Measurements from ENCODE around the gene PNMT. TPM values are rescaled to one million over a fixed set of nuclear protein-coding genes. Genes with fewer than 3 reads are reported as not detected.

The PNMT gene
- total and polyA plus RNA-seq, 8 donors = 0.45 to 16.6 (median 7.1) TPM; not detected in 2

DNA sequence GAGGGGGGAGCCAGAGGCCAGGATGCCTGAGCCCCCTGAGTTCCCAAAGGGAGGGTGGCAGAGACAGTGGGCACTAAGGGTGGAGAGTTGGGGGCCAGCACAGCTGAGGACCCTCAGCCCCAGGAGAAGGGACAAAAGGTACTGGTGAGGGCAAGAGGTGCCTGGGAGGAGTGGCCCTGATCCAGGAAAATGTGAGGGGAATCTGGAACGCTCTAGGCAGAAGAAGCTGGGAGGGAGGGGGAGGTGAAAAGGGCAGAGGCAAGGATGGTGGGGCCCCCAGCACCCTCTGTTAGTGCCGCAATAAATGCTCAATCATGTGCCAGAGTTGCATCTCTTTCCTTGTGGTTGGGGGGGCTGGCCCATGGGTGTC lies 2.0 kb upstream of the PNMT start:
- Histone ChIP-seq H3K27ac (peak overlapping the region in 2 of 5 donors; percentile 45 to 82), H3K9me3 (no peaks in the 10 kb centered on the region), H3K4me3 (no peak overlapping the region), H3K27me3 (peaks cover 0 to 66% (median 45%) of the 10 kb centered on the region in 3 donors), H3K36me3 (peaks cover 5 to 19% (median 17%) of the 10 kb centered on the region in 4 donors), H3K4me1 (peaks cover 58 to 81% (median 73%) of the 10 kb centered on the region in 4 donors)
- TF ChIP-seq POLR2AphosphoS5 (IDR thresholded peaks at IDR 0.05) = no peak
- TF ChIP-seq EP300 (IDR thresholded peaks at IDR 0.05) = no peak
- TF ChIP-seq, protein P1, sequence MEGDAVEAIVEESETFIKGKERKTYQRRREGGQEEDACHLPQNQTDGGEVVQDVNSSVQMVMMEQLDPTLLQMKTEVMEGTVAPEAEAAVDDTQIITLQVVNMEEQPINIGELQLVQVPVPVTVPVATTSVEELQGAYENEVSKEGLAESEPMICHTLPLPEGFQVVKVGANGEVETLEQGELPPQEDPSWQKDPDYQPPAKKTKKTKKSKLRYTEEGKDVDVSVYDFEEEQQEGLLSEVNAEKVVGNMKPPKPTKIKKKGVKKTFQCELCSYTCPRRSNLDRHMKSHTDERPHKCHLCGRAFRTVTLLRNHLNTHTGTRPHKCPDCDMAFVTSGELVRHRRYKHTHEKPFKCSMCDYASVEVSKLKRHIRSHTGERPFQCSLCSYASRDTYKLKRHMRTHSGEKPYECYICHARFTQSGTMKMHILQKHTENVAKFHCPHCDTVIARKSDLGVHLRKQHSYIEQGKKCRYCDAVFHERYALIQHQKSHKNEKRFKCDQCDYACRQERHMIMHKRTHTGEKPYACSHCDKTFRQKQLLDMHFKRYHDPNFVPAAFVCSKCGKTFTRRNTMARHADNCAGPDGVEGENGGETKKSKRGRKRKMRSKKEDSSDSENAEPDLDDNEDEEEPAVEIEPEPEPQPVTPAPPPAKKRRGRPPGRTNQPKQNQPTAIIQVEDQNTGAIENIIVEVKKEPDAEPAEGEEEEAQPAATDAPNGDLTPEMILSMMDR (IDR thresholded peaks at IDR 0.05) = no peak
- no peak for TF ChIP-seq POLR2A (IDR thresholded peaks at IDR 0.05)
- intact Hi-C loops (cut with DNase I; ENCODE audit: low total_unique reads) = no loop called here
- no peak for DNase-seq
- 42 to 51% (median 44%) methylated on average over 2 of the region's 2 CpGs for WGBS, 5 donors

GRCh38 chr17:39666601-39667261 lies 1.5 kb upstream of the PNMT start:
- TF ChIP-seq, protein P1 (IDR thresholded peaks at IDR 0.05) = no peak
- TF ChIP-seq POLR2A (IDR thresholded peaks at IDR 0.05) (no peak), POLR2AphosphoS5 (IDR thresholded peaks at IDR 0.05) (no peak), EP300 (IDR thresholded peaks at IDR 0.05) (no peak)
- H3K36me3 ChIP-seq = peaks cover 0 to 14% (median 11%) of the 10 kb centered on the region in 4 donors
- H3K27me3 ChIP-seq = peaks cover 0 to 71% (median 45%) of the 10 kb centered on the region in 3 donors
- peak overlapping the region in 4 of 5 donors; percentile 10 to 82 (median 50) for H3K27ac ChIP-seq
- H3K9me3 ChIP-seq = no peaks in the 10 kb centered on the region
- H3K4me1 ChIP-seq = peaks cover 55 to 81% (median 72%) of the 10 kb centered on the region in 4 donors
- peak overlapping the region in 1 of 4 donors; percentile 42 for H3K4me3 ChIP-seq
- intact Hi-C loops (cut with DNase I; ENCODE audit: low total_unique reads) = no loop called here
- WGBS, 5 donors = 58 to 75% (median 63%) methylated on average over 4 to 11 of the region's 11 CpGs
- peak in 1 of 2 donors; percentile 56 for DNase-seq

DNA sequence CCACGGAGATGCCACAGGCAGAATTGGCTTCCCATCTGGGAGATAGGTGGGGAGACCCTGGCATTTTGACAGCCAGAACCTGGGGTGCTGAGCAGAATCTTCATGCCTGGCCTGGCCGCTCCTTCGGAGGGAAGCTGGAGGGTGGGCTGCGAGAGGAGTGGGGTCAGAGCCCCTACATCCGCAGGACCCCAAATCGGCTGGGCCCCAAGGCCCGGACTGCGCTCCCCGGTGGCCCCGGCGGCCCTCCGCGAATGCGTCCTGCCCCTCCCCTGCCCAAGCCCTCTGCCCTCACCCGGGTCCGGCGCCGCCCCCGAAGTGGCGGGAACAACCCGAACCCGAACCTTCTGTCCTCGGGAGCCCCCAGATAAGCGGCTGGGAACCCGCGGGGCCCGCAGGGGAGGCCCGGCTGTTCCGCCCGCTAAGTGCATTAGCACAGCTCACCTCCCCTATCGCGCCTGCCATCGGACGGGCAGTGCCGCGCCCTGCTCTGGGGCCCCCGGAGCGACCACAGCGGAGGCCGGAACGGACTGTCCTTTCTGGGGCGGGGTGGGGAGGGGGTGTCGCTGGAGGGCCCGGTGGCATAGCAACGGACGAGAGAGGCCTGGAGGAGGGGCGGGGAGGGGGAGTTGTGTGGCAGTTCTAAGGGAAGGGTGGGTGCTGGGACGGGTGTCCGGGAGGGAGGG lies 850 bp upstream of the PNMT start:
- H3K36me3 ChIP-seq = peaks cover 0 to 7% (median 6%) of the 10 kb centered on the region in 4 donors
- peaks cover 48 to 80% (median 71%) of the 10 kb centered on the region in 4 donors for H3K4me1 ChIP-seq
- H3K9me3 ChIP-seq = no peaks in the 10 kb centered on the region
- WGBS, 5 donors = 7 to 23% (median 10%) methylated on average over 6 to 49 of the region's 49 CpGs
- DNase-seq = peak; percentile 57 to 75
- peak overlapping the region; percentile 33 to 55 (median 46) for H3K4me3 ChIP-seq
- intact Hi-C loops (cut with DNase I; ENCODE audit: low total_unique reads) = no loop called here
- TF ChIP-seq, protein P1 (IDR thresholded peaks at IDR 0.05) = no peak
- TF ChIP-seq POLR2A (IDR thresholded peaks at IDR 0.05) (no peak), POLR2AphosphoS5 (IDR thresholded peaks at IDR 0.05) (no peak), EP300 (IDR thresholded peaks at IDR 0.05) (no peak)
- peaks cover 0 to 78% (median 45%) of the 10 kb centered on the region in 3 donors for H3K27me3 ChIP-seq
- peak overlapping the region in 4 of 5 donors; percentile 42 to 82 (median 50) for H3K27ac ChIP-seq

DNA sequence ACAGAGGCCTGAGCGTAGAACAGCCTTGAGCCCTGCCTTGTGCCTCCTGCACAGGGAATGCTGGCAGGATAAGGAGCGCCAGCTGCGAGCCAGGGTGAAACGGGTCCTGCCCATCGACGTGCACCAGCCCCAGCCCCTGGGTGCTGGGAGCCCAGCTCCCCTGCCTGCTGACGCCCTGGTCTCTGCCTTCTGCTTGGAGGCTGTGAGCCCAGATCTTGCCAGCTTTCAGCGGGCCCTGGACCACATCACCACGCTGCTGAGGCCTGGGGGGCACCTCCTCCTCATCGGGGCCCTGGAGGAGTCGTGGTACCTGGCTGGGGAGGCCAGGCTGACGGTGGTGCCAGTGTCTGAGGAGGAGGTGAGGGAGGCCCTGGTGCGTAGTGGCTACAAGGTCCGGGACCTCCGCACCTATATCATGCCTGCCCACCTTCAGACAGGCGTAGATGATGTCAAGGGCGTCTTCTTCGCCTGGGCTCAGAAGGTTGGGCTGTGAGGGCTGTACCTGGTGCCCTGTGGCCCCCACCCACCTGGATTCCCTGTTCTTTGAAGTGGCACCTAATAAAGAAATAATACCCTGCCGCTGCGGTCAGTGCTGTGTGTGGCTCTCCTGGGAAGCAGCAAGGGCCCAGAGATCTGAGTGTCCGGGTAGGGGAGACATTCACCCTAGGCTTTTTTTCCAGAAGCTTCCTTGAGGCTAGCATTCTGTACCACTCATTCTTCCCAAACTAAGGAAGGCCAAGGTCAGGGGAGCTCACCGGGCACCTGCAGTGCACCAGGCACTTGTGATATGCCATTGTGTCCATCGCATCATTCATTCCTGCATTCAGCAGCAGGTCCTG lies 1.9 kb downstream of the PNMT start:
- no peak overlapping the region for H3K4me3 ChIP-seq
- H3K27me3 ChIP-seq = peaks cover 0 to 73% (median 45%) of the 10 kb centered on the region in 3 donors
- no peaks in the 10 kb centered on the region for H3K9me3 ChIP-seq
- no peak overlapping the region for H3K27ac ChIP-seq
- no peak for DNase-seq
- intact Hi-C loops (cut with DNase I; ENCODE audit: low total_unique reads) = no loop called here
- TF ChIP-seq, protein P1 (IDR thresholded peaks at IDR 0.05) = no peak
- no peak for TF ChIP-seq EP300 (IDR thresholded peaks at IDR 0.05)
- TF ChIP-seq POLR2AphosphoS5 (IDR thresholded peaks at IDR 0.05) = no peak
- no peak for TF ChIP-seq POLR2A (IDR thresholded peaks at IDR 0.05)
- H3K4me1 ChIP-seq = peaks cover 27 to 60% (median 53%) of the 10 kb centered on the region in 4 donors
- WGBS, 5 donors = 87 to 93% (median 91%) methylated on average over 12 to 23 of the region's 23 CpGs
- no peaks in the 10 kb centered on the region for H3K36me3 ChIP-seq

Data from stomach (tissue), 9 donors.